ENCODE data around the gene HNRNPA0. TPM values are rescaled to one million over a fixed set of nuclear protein-coding genes. Genes with fewer than 3 reads are reported as not detected.

Gene HNRNPA0
- total and polyA plus RNA-seq, 9 of the 15 experiments (the other 6 are each of a cell fraction or from before 2014, with no cell fraction given): 5.0 to 33.3 (median 10.7) TPM

DNA sequence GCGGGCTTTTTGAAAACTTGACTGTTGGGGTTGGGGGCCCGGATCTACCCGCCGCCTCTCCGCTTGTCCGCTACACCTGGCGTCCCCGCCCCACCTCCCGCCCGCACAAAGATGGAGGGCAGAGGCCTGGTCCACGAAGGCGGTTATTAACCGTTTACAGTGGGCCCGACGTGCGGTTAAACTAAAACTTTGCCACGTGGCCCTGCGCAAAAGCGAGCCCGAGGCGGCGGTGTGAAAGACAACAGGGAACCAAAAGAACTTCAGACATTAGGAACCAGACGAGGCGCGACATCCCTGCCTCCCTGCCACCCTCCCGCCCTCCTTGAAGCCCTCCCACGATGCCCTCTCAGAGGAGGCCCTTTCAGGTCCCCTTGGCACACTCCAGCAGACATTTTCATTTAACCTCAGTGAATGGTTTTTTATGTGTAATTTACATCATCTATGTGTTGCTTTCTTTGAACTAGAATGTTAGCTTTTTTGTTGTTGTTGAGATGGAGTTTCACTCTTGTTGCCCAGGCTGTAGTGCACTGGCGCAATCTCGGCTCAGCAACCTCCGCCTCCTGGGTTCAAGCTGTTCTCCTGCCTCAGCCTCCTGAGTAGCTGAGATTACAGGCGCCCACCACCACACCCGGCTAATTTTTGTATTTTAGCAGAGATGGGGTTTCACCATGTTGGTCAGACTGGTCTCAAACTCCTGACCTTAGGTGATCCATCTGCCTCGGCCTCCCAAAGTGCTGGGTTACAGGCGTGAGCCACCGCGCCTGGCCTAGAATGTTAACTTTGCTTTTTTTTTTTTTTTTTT, 999 bp upstream of the HNRNPA0 start (continued):
- TF ChIP-seq, protein P1, sequence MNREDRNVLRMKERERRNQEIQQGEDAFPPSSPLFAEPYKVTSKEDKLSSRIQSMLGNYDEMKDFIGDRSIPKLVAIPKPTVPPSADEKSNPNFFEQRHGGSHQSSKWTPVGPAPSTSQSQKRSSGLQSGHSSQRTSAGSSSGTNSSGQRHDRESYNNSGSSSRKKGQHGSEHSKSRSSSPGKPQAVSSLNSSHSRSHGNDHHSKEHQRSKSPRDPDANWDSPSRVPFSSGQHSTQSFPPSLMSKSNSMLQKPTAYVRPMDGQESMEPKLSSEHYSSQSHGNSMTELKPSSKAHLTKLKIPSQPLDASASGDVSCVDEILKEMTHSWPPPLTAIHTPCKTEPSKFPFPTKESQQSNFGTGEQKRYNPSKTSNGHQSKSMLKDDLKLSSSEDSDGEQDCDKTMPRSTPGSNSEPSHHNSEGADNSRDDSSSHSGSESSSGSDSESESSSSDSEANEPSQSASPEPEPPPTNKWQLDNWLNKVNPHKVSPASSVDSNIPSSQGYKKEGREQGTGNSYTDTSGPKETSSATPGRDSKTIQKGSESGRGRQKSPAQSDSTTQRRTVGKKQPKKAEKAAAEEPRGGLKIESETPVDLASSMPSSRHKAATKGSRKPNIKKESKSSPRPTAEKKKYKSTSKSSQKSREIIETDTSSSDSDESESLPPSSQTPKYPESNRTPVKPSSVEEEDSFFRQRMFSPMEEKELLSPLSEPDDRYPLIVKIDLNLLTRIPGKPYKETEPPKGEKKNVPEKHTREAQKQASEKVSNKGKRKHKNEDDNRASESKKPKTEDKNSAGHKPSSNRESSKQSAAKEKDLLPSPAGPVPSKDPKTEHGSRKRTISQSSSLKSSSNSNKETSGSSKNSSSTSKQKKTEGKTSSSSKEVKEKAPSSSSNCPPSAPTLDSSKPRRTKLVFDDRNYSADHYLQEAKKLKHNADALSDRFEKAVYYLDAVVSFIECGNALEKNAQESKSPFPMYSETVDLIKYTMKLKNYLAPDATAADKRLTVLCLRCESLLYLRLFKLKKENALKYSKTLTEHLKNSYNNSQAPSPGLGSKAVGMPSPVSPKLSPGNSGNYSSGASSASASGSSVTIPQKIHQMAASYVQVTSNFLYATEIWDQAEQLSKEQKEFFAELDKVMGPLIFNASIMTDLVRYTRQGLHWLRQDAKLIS (CRISPR knock-in tag; IDR thresholded peaks at IDR 0.05): 0 out of 2 replicates have a peak, but pooled peaks have one; percentile 81
- no peak for TF ChIP-seq EP300 (IDR thresholded peaks at IDR 0.05; ENCODE audit: low read length)
- TF ChIP-seq RBM39 (optimal IDR thresholded peaks at IDR 0.05; ENCODE audit: low read depth, low read length): no peak
- TF ChIP-seq GATAD2A (IDR thresholded peaks at IDR 0.05): 0 out of 2 replicates have a peak, but pooled peaks have one; percentile 3
- TF ChIP-seq LEF1 (IDR thresholded peaks at IDR 0.05): no peak
- no peak for TF ChIP-seq BHLHE40 (IDR thresholded peaks at IDR 0.05; ENCODE audit: low read length)
- TF ChIP-seq ZNF282 (CRISPR knock-in tag; IDR thresholded peaks at IDR 0.05): no peak
- no peak for TF ChIP-seq MTF1 (CRISPR knock-in tag; IDR thresholded peaks at IDR 0.05; ENCODE audit: borderline replicate concordance)
- peak; percentile 95 for TF ChIP-seq KAT7 (CRISPR knock-in tag; IDR thresholded peaks at IDR 0.05; ENCODE audit: borderline replicate concordance)
- TF ChIP-seq, protein P2, sequence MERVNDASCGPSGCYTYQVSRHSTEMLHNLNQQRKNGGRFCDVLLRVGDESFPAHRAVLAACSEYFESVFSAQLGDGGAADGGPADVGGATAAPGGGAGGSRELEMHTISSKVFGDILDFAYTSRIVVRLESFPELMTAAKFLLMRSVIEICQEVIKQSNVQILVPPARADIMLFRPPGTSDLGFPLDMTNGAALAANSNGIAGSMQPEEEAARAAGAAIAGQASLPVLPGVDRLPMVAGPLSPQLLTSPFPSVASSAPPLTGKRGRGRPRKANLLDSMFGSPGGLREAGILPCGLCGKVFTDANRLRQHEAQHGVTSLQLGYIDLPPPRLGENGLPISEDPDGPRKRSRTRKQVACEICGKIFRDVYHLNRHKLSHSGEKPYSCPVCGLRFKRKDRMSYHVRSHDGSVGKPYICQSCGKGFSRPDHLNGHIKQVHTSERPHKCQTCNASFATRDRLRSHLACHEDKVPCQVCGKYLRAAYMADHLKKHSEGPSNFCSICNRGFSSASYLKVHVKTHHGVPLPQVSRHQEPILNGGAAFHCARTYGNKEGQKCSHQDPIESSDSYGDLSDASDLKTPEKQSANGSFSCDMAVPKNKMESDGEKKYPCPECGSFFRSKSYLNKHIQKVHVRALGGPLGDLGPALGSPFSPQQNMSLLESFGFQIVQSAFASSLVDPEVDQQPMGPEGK (CRISPR knock-in tag; IDR thresholded peaks at IDR 0.05; ENCODE audit: borderline replicate concordance): no peak
- 0 out of 2 replicates have a peak, but pooled peaks have one; percentile 4 for TF ChIP-seq MYC (IDR thresholded peaks at IDR 0.05; ENCODE audit: low read depth, low read length)
- TF ChIP-seq MYC (CRISPR knock-in tag; IDR thresholded peaks at IDR 0.05; ENCODE audit: borderline replicate concordance, low read depth): no peak
- peak; percentile 85; the same call in 1 of the 2 replicates for TF ChIP-seq L3MBTL2 (IDR thresholded peaks at IDR 0.05)
- TF ChIP-seq, protein P3, sequence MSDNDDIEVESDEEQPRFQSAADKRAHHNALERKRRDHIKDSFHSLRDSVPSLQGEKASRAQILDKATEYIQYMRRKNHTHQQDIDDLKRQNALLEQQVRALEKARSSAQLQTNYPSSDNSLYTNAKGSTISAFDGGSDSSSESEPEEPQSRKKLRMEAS (CRISPR knock-in tag; IDR thresholded peaks at IDR 0.05): peak; percentile 47
- TF ChIP-seq TBL1XR1 (IDR thresholded peaks at IDR 0.05; ENCODE audit: low read length in 2 of 2): no peak
- no peak for TF ChIP-seq RB1 (IDR thresholded peaks at IDR 0.05; ENCODE audit: low read depth)
- TF ChIP-seq CREM (IDR thresholded peaks at IDR 0.05; ENCODE audit: low read depth): no peak
- TF ChIP-seq, protein P4, sequence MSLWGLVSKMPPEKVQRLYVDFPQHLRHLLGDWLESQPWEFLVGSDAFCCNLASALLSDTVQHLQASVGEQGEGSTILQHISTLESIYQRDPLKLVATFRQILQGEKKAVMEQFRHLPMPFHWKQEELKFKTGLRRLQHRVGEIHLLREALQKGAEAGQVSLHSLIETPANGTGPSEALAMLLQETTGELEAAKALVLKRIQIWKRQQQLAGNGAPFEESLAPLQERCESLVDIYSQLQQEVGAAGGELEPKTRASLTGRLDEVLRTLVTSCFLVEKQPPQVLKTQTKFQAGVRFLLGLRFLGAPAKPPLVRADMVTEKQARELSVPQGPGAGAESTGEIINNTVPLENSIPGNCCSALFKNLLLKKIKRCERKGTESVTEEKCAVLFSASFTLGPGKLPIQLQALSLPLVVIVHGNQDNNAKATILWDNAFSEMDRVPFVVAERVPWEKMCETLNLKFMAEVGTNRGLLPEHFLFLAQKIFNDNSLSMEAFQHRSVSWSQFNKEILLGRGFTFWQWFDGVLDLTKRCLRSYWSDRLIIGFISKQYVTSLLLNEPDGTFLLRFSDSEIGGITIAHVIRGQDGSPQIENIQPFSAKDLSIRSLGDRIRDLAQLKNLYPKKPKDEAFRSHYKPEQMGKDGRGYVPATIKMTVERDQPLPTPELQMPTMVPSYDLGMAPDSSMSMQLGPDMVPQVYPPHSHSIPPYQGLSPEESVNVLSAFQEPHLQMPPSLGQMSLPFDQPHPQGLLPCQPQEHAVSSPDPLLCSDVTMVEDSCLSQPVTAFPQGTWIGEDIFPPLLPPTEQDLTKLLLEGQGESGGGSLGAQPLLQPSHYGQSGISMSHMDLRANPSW (CRISPR knock-in tag; IDR thresholded peaks at IDR 0.05): no peak

Measured in K562 (cell line).